Cortex of kidney (tissue), 1 donor: ENCODE results near the gene SLC4A1.

ENCODE experiments used
- DNase-seq: peaks from one replicate; lab custom pipeline; 2025; lab: John Stamatoyannopoulos, UW

The SLC4A1 gene

GRCh38 chr17:44205962-44206824 is 61.7 kb downstream of the SLC4A1 start:
- DNase-seq: no peak

- DNase-seq: no peak
Measured at GRCh38 chr17:44204441-44204882, 63.5 kb downstream of the SLC4A1 start.

GRCh38 chr17:44203731-44204440 is 64.0 kb downstream of the SLC4A1 start:
- no peak for DNase-seq

GRCh38 chr17:44202756-44203155 is 65.2 kb downstream of the SLC4A1 start:
- DNase-seq: no peak

GRCh38 chr17:44200478-44201155 is 67.3 kb downstream of the SLC4A1 start:
- DNase-seq: no peak

- DNase-seq: peak; percentile 89
Measured at GRCh38 chr17:44199553-44200477, 68.1 kb downstream of the SLC4A1 start, which contains the start of gene ATXN7L3. Gene ATXN7L3 (minus strand): TSS chr17:44199884. CDS start chr17:44198070, 1,814 bp downstream.

GRCh38 chr17:44198721-44199552 is 69.0 kb downstream of the SLC4A1 start:
- DNase-seq: no peak
